ENCODE results near the gene CHPF2. TPM values are rescaled to one million over a fixed set of nuclear protein-coding genes. Genes with fewer than 3 reads are reported as not detected.
A peak's percentile ranks its signal among the peaks of the same experiment; 100 is the strongest.

The CHPF2 gene
- total RNA-seq, 2 donors from 2014 or later: 40.2 to 72.9 TPM

DNA sequence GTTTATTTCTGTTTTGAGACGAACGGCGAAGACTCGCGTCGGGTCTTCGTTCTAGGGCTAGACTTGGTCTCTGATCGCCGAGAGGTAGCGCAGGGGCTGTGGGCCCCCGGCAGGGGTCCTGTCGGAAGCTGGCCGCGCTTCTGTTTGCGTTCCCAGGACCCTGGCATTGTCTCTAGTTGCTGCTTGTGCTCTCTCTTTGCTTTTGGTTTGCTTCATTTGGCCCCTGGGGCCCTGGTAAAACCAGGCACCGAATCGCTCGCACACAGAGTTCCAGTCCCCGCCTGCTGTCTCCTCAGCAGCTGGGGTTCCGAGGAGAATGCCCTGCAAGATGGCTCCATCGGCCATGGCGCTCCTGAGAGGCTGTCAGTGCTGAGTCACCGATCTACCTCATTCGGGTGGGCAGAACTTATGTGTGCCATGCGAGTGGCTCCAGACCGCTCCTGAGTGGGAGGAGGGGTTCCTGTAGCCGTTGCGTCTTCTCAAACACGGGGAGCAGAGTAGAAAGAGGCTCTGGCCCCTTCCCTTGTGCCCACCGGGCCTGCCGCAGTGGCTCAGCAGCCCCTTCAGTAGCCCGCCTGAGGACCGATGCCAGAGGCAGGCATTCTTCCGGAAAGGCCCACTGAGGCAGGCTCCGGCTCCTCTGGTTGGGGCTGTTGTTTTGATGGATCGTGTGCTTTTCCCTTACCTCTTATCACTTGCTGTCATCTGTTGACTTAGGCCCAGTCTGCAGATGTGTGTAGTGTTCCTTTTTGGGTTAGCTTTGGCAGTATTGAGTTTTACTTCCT, 826 bp downstream of the CHPF2 start:
- DNase-seq (ENCODE audit: low spot score): peak; percentile 33
- no peaks in the 10 kb centered on the region for H3K27me3 ChIP-seq (replicated peaks; ENCODE audit: insufficient read depth)
- peaks cover 3% of the 10 kb centered on the region for H3K4me1 ChIP-seq (replicated peaks)
- TF ChIP-seq POLR2A (IDR thresholded peaks at IDR 0.05) (no peak), POLR2AphosphoS5 (IDR thresholded peaks at IDR 0.05) (no peak), CTCF (IDR thresholded peaks at IDR 0.05) (no peak)
- H3K4me3 ChIP-seq: peak overlapping the region; percentile 77 to 80
- no peaks in the 10 kb centered on the region for H3K9me3 ChIP-seq
- H3K36me3 ChIP-seq: peaks cover 0 to 5% of the 10 kb centered on the region in 2 donors
- intact Hi-C loops (cut with DNase I): no loop called here
- WGBS: 5% methylated on average over 36 of the region's 36 CpGs
- H3K27ac ChIP-seq: peak overlapping the region; percentile 63 to 77

DNA sequence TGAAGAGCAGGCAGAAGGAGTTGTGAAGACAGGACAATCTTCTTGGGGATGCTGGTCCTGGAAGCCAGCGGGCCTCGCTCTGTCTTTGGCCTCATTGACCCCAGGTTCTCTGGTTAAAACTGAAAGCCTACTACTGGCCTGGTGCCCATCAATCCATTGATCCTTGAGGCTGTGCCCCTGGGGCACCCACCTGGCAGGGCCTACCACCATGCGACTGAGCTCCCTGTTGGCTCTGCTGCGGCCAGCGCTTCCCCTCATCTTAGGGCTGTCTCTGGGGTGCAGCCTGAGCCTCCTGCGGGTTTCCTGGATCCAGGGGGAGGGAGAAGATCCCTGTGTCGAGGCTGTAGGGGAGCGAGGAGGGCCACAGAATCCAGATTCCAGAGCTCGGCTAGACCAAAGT, 1.5 kb downstream of the CHPF2 start:
- no peaks in the 10 kb centered on the region for H3K9me3 ChIP-seq
- TF ChIP-seq POLR2A (IDR thresholded peaks at IDR 0.05) (no peak), POLR2AphosphoS5 (IDR thresholded peaks at IDR 0.05) (no peak), CTCF (IDR thresholded peaks at IDR 0.05) (no peak)
- H3K4me1 ChIP-seq (replicated peaks): peaks cover 3% of the 10 kb centered on the region
- H3K36me3 ChIP-seq: peaks cover 0 to 5% of the 10 kb centered on the region in 2 donors
- no peak overlapping the region for H3K27ac ChIP-seq
- intact Hi-C loops (cut with DNase I): no loop called here
- H3K27me3 ChIP-seq (replicated peaks; ENCODE audit: insufficient read depth): no peaks in the 10 kb centered on the region
- no peak for DNase-seq (ENCODE audit: low spot score)
- WGBS: 69% methylated on average over 9 of the region's 9 CpGs
- peak overlapping the region in 1 of 2 donors; percentile 77 for H3K4me3 ChIP-seq

- WGBS: 88% methylated on average over 28 of the region's 28 CpGs
- Histone ChIP-seq H3K36me3 (peaks cover 0 to 5% of the 10 kb centered on the region in 2 donors), H3K9me3 (no peaks in the 10 kb centered on the region), H3K4me3 (no peak overlapping the region), H3K27me3 (replicated peaks; ENCODE audit: insufficient read depth) (no peaks in the 10 kb centered on the region), H3K4me1 (replicated peaks) (peaks cover 3% of the 10 kb centered on the region), H3K27ac (no peak overlapping the region)
- intact Hi-C loops (cut with DNase I): no loop called here
- TF ChIP-seq CTCF (IDR thresholded peaks at IDR 0.05): no peak
- no peak for TF ChIP-seq POLR2A (IDR thresholded peaks at IDR 0.05)
- no peak for TF ChIP-seq POLR2AphosphoS5 (IDR thresholded peaks at IDR 0.05)
- DNase-seq (ENCODE audit: low spot score): no peak
These were observed 3.0 kb downstream of the CHPF2 start for GRCh38 chr7:151235091-151235787.

- 87% methylated on average over 13 of the region's 13 CpGs for WGBS
- H3K4me1 ChIP-seq (replicated peaks): peaks cover 3% of the 10 kb centered on the region
- H3K36me3 ChIP-seq: peaks cover 0 to 5% of the 10 kb centered on the region in 2 donors
- no peak overlapping the region for H3K4me3 ChIP-seq
- intact Hi-C loops (cut with DNase I): no loop called here
- H3K9me3 ChIP-seq: no peaks in the 10 kb centered on the region
- no peak for TF ChIP-seq POLR2AphosphoS5 (IDR thresholded peaks at IDR 0.05)
- TF ChIP-seq CTCF (IDR thresholded peaks at IDR 0.05): no peak
- DNase-seq (ENCODE audit: low spot score): no peak
- no peaks in the 10 kb centered on the region for H3K27me3 ChIP-seq (replicated peaks; ENCODE audit: insufficient read depth)
- H3K27ac ChIP-seq: no peak overlapping the region
These were observed 4.1 kb downstream of the CHPF2 start for GRCh38 chr7:151236406-151236805.

Data from prostate gland (tissue), 2 donors.